Gastroesophageal sphincter (tissue), 3 donors: ENCODE results near the gene ATF3.

ENCODE experiments used
- CTCF ChIP-seq, 4 experiments: fragments of 200-600 bp in 2 of 4; fragments of 450-650 bp in 2 of 4; sonication (generic) in 1 of 4; IDR thresholded peaks; one replicate each; pipeline ENCODE4 v1.5.1; 2017 to 2019; ENCODE audit warnings: antibody characterized with exemption in 4 of 4, mild to moderate bottlenecking in 2 of 4, moderate library complexity in 2 of 4
- EP300 ChIP-seq: sonication (generic); formaldehyde crosslinking; IDR thresholded peaks from one replicate; pipeline ENCODE4 v1.6.1; 2017; ENCODE audit warnings: antibody characterized with exemption, mild to moderate bottlenecking
- POLR2A ChIP-seq, 2 donors: fragments of 450-650 bp; IDR thresholded peaks; one replicate each; pipeline ENCODE4 v1.6.1; 2017; ENCODE audit warnings: antibody characterized with exemption in 2 of 2, mild to moderate bottlenecking in 2 of 2, moderate library complexity in 1 of 2
- POLR2AphosphoS5 ChIP-seq: sonication (generic); formaldehyde crosslinking; IDR thresholded peaks from one replicate; pipeline ENCODE4 v1.6.1; 2017; ENCODE audit warnings: antibody characterized with exemption

DNA sequence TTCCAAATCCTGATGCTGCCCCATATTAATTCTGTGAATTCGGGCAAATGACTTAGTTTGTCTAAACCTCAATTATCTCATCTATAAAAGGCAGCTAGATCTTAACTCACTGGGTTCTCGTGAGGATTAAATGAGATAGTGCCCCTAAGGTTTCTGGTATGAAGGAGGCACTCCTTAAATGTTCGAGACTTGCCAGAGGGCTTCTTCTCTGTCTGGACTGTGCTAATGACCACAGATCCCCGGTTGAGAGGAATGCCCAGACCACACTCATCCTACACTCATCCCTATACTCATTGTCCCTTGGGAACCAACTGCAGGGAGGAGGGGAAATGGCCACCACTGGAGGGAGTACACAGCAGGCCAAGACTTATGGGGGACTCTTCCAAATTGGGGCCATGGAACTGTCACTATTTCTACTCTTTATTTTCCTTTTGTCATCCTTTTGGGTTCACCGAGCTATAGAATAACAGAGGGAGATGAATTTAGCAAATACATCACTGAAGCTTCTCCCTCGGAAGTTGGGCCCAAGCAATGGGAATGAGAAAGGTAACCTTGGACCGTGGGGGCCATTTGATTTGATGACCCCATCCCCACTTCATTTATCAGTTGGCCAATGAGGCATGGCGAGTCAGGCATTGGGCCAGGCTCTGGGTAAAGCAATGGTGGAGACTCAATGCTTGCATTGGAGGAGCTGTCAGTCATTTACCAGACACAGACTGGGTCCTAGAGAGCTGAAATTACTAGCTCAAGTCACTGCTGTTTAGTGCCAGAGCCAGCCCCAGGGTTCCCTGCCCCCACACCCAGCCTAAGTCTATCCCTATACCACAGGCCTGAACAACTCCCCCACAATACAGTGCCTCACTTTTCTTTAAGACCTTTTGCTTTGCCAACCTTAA is 5.1 kb downstream of the ATF3 start:
- TF ChIP-seq POLR2A (IDR thresholded peaks at IDR 0.05) (no peak), CTCF (IDR thresholded peaks at IDR 0.05) (no peak), EP300 (no peak), POLR2AphosphoS5 (no peak)
